ENCODE results near the gene EXOC3L2. TPM values are rescaled to one million over a fixed set of nuclear protein-coding genes. Genes with fewer than 3 reads are reported as not detected.
A peak's percentile ranks its signal among the peaks of the same experiment; 100 is the strongest.

Gene EXOC3L2
- total RNA-seq, 1 experiment from 2014 or later = not detected

GRCh38 chr19:45177817-45178261, 67.4 kb downstream of the EXOC3L2 start, which contains the start of gene TRAPPC6A:
TSS of gene TRAPPC6A (minus strand) at chr19:45178237. CDS start at chr19:45178218, 19 bp downstream.
- peaks cover 5% of the 10 kb centered on the region for H3K4me1 Mint-ChIP-seq (ENCODE audit: low read depth, unreplicated experiment)
- BruUV-seq (replicated peaks) = TSS peak; percentile 92
- H3K27me3 Mint-ChIP-seq (ENCODE audit: unreplicated experiment) = no peaks in the 10 kb centered on the region
- CTCF ChIA-PET = interaction anchor here (0.6 to 2.3 kb wide), 18 partner anchors 9 to 261 kb away, joined by 3 to 13 read pairs (median 4); no protein-coding TSS in a partner anchor
- TF ChIP-seq, protein P1, sequence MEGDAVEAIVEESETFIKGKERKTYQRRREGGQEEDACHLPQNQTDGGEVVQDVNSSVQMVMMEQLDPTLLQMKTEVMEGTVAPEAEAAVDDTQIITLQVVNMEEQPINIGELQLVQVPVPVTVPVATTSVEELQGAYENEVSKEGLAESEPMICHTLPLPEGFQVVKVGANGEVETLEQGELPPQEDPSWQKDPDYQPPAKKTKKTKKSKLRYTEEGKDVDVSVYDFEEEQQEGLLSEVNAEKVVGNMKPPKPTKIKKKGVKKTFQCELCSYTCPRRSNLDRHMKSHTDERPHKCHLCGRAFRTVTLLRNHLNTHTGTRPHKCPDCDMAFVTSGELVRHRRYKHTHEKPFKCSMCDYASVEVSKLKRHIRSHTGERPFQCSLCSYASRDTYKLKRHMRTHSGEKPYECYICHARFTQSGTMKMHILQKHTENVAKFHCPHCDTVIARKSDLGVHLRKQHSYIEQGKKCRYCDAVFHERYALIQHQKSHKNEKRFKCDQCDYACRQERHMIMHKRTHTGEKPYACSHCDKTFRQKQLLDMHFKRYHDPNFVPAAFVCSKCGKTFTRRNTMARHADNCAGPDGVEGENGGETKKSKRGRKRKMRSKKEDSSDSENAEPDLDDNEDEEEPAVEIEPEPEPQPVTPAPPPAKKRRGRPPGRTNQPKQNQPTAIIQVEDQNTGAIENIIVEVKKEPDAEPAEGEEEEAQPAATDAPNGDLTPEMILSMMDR (IDR thresholded peaks at IDR 0.05; ENCODE audit: unreplicated experiment) = no peak
- no peaks in the 10 kb centered on the region for H3K9me3 Mint-ChIP-seq (ENCODE audit: low read depth, unreplicated experiment)
- peak within 1 kb of the TSS; percentile 90 for H3K27ac Mint-ChIP-seq (ENCODE audit: unreplicated experiment)
- no peak for DNase-seq
- peaks cover 44% of the 10 kb centered on the region for H3K36me3 Mint-ChIP-seq (ENCODE audit: insufficient read depth, unreplicated experiment)
- intact Hi-C loops (cut with micrococcal nuclease; ENCODE audit: unreplicated experiment) = no loop called here
- peak within 1 kb of the TSS; percentile 79 for H3K4me3 Mint-ChIP-seq (ENCODE audit: low read depth, unreplicated experiment)

GRCh38 chr19:45175515-45176345, 69.5 kb downstream of the EXOC3L2 start:
- H3K4me3 Mint-ChIP-seq (ENCODE audit: low read depth, unreplicated experiment) = no peak overlapping the region
- H3K27ac Mint-ChIP-seq (ENCODE audit: unreplicated experiment) = no peak overlapping the region
- intact Hi-C loops (cut with micrococcal nuclease; ENCODE audit: unreplicated experiment) = no loop called here

GRCh38 chr19:45173816-45174215, 71.4 kb downstream of the EXOC3L2 start:
- no peak for DNase-seq
- H3K9me3 Mint-ChIP-seq (ENCODE audit: low read depth, unreplicated experiment) = no peaks in the 10 kb centered on the region
- H3K4me1 Mint-ChIP-seq (ENCODE audit: low read depth, unreplicated experiment) = no peaks in the 10 kb centered on the region
- H3K4me3 Mint-ChIP-seq (ENCODE audit: low read depth, unreplicated experiment) = no peak overlapping the region
- CTCF ChIA-PET = interaction anchor here (0.7 kb wide), 1 partner anchor 9 kb away, joined by 3 read pairs; no protein-coding TSS in a partner anchor
- no peak overlapping the region for H3K27ac Mint-ChIP-seq (ENCODE audit: unreplicated experiment)
- intact Hi-C loops (cut with micrococcal nuclease; ENCODE audit: unreplicated experiment) = no loop called here
- peaks cover 16% of the 10 kb centered on the region for H3K36me3 Mint-ChIP-seq (ENCODE audit: insufficient read depth, unreplicated experiment)
- TF ChIP-seq, protein P1 (IDR thresholded peaks at IDR 0.05; ENCODE audit: unreplicated experiment) = no peak
- H3K27me3 Mint-ChIP-seq (ENCODE audit: unreplicated experiment) = no peaks in the 10 kb centered on the region
- BruUV-seq (replicated peaks) = no TSS peak

More at GRCh38 chr19:45175515-45176345, 69.5 kb downstream of the EXOC3L2 start:
- BruUV-seq (replicated peaks) = no TSS peak
- no peaks in the 10 kb centered on the region for H3K27me3 Mint-ChIP-seq (ENCODE audit: unreplicated experiment)
- peaks cover 33% of the 10 kb centered on the region for H3K36me3 Mint-ChIP-seq (ENCODE audit: insufficient read depth, unreplicated experiment)
- CTCF ChIA-PET = no interaction called here
- H3K9me3 Mint-ChIP-seq (ENCODE audit: low read depth, unreplicated experiment) = no peaks in the 10 kb centered on the region
- TF ChIP-seq, protein P1 (IDR thresholded peaks at IDR 0.05; ENCODE audit: unreplicated experiment) = no peak
- DNase-seq = no peak
- no peaks in the 10 kb centered on the region for H3K4me1 Mint-ChIP-seq (ENCODE audit: low read depth, unreplicated experiment)

DNA sequence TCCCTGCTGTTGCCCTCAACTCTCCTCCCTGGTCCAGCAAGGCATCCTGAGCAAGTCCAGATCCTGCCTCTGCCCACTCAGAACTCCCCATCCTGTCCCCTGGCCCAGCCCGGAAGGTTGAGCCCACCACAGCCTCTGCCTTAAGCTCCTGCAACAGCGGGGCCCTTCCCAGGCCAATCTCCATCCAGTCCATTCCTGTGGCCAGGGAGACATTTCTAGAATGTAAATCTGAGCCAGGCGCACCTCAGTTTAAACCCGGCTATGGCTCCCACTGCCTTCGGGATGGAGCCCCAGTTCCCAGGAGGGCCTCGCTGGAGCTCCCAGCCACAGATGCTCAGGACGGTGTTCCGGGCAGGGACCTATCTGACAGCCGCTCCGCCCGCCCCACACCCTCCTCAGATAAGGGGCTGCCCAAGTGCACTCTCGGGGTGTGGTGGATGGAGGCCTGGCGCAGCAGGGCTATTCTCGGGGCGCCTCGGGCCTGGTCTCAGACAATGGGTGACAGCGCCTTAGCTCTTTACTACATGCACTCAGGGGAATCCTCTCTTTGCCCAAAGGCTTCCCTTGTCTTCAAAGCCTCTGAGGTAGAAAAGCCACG, 72.5 kb downstream of the EXOC3L2 start:
- Mint-ChIP-seq H3K4me1 (ENCODE audit: low read depth, unreplicated experiment) (no peaks in the 10 kb centered on the region), H3K27ac (ENCODE audit: unreplicated experiment) (no peak overlapping the region), H3K4me3 (ENCODE audit: low read depth, unreplicated experiment) (no peak overlapping the region), H3K27me3 (ENCODE audit: unreplicated experiment) (no peaks in the 10 kb centered on the region), H3K9me3 (ENCODE audit: low read depth, unreplicated experiment) (no peaks in the 10 kb centered on the region), H3K36me3 (ENCODE audit: insufficient read depth, unreplicated experiment) (peaks cover 11% of the 10 kb centered on the region)
- TF ChIP-seq, protein P1 (IDR thresholded peaks at IDR 0.05; ENCODE audit: unreplicated experiment) = no peak
- no TSS peak for BruUV-seq (replicated peaks)
- DNase-seq = no peak
- CTCF ChIA-PET = no interaction called here
- intact Hi-C loops (cut with micrococcal nuclease; ENCODE audit: unreplicated experiment) = no loop called here

Measured in Calu3 (cell line).